Thyroid gland (tissue), 4 donors: ENCODE results near the gene STAT3. TPM values are rescaled to one million over a fixed set of nuclear protein-coding genes. Genes with fewer than 3 reads are reported as not detected.

Source experiments
- DNase-seq, 2 donors: peaks; one replicate each; pipeline ENCODE4 v3.0.0-alpha.2; 2019
- H3K27ac ChIP-seq, 3 donors: fragments of 200-600 bp; sonication (generic); 1 replicate in 2 of 3; 2 replicates in 1 of 3; pipeline ENCODE4 v1.5.1; 2016 to 2019; ENCODE audit warnings: mild to moderate bottlenecking in 1 of 3, moderate library complexity in 1 of 3
- H3K27me3 ChIP-seq: fragments of 200-600 bp; sonication (generic); one replicate; pipeline ENCODE4 v1.5.1; 2019
- H3K36me3 ChIP-seq, 2 donors: fragments of 200-600 bp; sonication (generic); one replicate each; pipeline ENCODE4 v1.5.1; 2016 to 2019
- H3K4me1 ChIP-seq, 2 donors: fragments of 200-600 bp; sonication (generic); one replicate each; pipeline ENCODE4 v1.5.1; 2017 to 2019
- H3K4me3 ChIP-seq, 3 donors: fragments of 200-600 bp; sonication (generic); replicated peaks in 1 of 3; 1 replicate in 2 of 3; 2 replicates in 1 of 3; pipeline ENCODE4 v1.5.1; 2016; ENCODE audit warnings: mild to moderate bottlenecking in 1 of 3
- H3K9me3 ChIP-seq: fragments of 200-600 bp; sonication (generic); one replicate; pipeline ENCODE4 v1.5.1; 2017
- CTCF ChIP-seq, 6 experiments: fragments of 200-600 bp in 3 of 6; fragments of 450-650 bp in 3 of 6; sonication (generic) in 3 of 6; IDR thresholded peaks; one replicate each; pipeline ENCODE4 v1.5.1; 2016 to 2019; ENCODE audit warnings: antibody characterized with exemption in 6 of 6, mild to moderate bottlenecking in 2 of 6, inconsistent platforms in 1 of 6, moderate library complexity in 1 of 6
- POLR2A ChIP-seq, 2 donors: fragments of 450-650 bp; IDR thresholded peaks; one replicate each; pipeline ENCODE4 v1.6.1; 2017; ENCODE audit warnings: antibody characterized with exemption in 2 of 2, mild to moderate bottlenecking in 2 of 2, moderate library complexity in 1 of 2
- WGBS, 2 donors: methylation state at CpG; one replicate each; pipeline ENCODE4 v1.1.5; 2017; 5-methylcytosine and 5-hydroxymethylcytosine counted together
- intact Hi-C: fragments of 100-400 bp; cut with DNase I; formaldehyde crosslinking; loops from one replicate; pipeline ENCODE4 v1.15.1; 2023
- total RNA-seq, 4 donors: library from RNA; depleted of rRNA; stranded (reverse); fragments of >200 nt; gene quantifications; one replicate each; pipeline ENCODE4 v1.2.3, GENCODE V29; 2016

Gene STAT3
- total RNA-seq, 4 donors from 2014 or later: 147 to 292 (median 206) TPM

DNA sequence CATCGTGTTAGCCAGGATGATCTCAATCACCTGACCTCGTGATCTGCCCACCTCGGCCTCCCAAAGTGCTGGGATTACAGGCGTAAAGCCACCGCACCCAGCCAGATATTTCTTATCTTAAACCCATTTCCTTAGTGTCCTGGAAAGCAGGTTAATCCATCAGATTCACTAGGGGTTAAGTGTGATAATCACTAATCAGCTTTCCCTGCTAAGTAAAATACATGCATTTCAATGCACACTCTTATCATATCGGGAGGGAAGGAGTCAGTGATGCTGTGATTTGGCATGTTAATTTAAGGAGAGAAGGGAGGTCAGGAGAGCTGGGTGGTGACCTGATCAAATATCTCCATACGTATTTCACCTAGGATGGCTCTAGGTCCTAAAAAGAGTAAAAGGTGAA lies 29.1 kb downstream of the STAT3 start:
- no peaks in the 10 kb centered on the region for H3K36me3 ChIP-seq
- no peak for DNase-seq
- peaks cover 42 to 74% of the 10 kb centered on the region in 2 donors for H3K4me1 ChIP-seq
- TF ChIP-seq POLR2A (IDR thresholded peaks at IDR 0.05) (no peak), CTCF (IDR thresholded peaks at IDR 0.05) (no peak)
- peak overlapping the region in 1 of 3 donors; percentile 12 for H3K27ac ChIP-seq
- WGBS, 2 donors: 86 to 91% methylated on average over 7 of the region's 7 CpGs
- no peak overlapping the region for H3K4me3 ChIP-seq
- H3K27me3 ChIP-seq: no peaks in the 10 kb centered on the region
- intact Hi-C loops: no loop called here
- no peaks in the 10 kb centered on the region for H3K9me3 ChIP-seq

DNA sequence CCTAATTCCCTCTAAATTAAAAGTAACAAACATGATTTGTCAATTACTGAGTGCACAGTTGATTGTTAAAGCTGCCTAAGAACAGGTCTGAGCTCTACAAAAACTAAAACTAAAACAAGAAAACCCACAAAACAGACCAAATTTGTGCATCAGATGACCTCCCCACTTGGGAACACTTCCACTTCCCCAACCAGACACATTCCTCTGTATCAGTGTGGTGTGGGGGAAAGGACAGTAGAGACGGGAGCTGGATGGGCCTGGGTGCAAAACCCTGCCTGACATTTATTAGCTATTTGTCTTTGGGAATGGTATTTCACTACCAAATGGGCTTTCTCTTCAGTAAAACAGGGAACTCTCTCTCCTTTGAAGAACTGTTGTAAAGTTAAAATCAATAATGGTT lies 29.8 kb downstream of the STAT3 start:
- H3K27ac ChIP-seq: peak overlapping the region in 2 of 3 donors; percentile 5 to 12

GRCh38 chr17:42354956-42355843 lies 33.0 kb downstream of the STAT3 start:
- DNase-seq: no peak
- no peak overlapping the region for H3K4me3 ChIP-seq
- no peaks in the 10 kb centered on the region for H3K36me3 ChIP-seq
- intact Hi-C loops: no loop called here
- peaks cover 33 to 60% of the 10 kb centered on the region in 2 donors for H3K4me1 ChIP-seq
- no peaks in the 10 kb centered on the region for H3K9me3 ChIP-seq
- no peaks in the 10 kb centered on the region for H3K27me3 ChIP-seq
- H3K27ac ChIP-seq: peak overlapping the region; percentile 44 to 61 (median 60)
- 48 to 57% methylated on average over 3 of the region's 3 CpGs for WGBS, 2 donors
- TF ChIP-seq POLR2A (IDR thresholded peaks at IDR 0.05): no peak
- TF ChIP-seq CTCF (IDR thresholded peaks at IDR 0.05): no peak

More for the DNA sequence above, 29.8 kb downstream of the STAT3 start:
- Histone ChIP-seq H3K36me3 (no peaks in the 10 kb centered on the region), H3K4me3 (no peak overlapping the region), H3K4me1 (peaks cover 38 to 71% of the 10 kb centered on the region in 2 donors), H3K27me3 (no peaks in the 10 kb centered on the region), H3K9me3 (no peaks in the 10 kb centered on the region)
- TF ChIP-seq POLR2A (IDR thresholded peaks at IDR 0.05): no peak
- TF ChIP-seq CTCF (IDR thresholded peaks at IDR 0.05): no peak
- no peak for DNase-seq
- intact Hi-C loops: no loop called here
- 78 to 91% methylated on average over 1 of the region's 1 CpG for WGBS, 2 donors

DNA sequence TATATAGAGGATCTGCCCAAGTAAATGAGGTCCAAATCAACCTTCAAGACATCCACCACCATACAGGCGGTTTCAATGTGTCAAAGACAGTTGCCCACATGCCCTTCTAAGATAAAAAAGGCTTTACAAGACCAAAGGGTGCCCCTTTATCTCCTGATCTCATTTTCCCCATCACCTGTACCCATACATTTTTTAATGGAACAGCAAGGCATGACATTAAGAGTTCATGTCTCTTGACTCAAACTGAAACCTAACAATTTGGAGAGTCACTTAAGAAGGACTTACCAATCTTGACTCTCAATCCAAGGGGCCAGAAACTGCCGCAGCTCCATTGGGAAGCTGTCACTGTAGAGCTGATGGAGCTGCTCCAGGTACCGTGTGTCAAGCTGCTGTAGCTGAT lies 40.1 kb downstream of the STAT3 start:
- intact Hi-C loops: loop anchor here (5.0 kb wide), 1 partner anchor 34 kb away; no protein-coding TSS in a partner anchor
- Histone ChIP-seq H3K4me3 (no peak overlapping the region), H3K36me3 (peaks cover 28 to 37% of the 10 kb centered on the region in 2 donors), H3K27ac (peak overlapping the region in 2 of 3 donors; percentile 72 to 94), H3K9me3 (no peaks in the 10 kb centered on the region), H3K27me3 (no peaks in the 10 kb centered on the region), H3K4me1 (peaks cover 45 to 56% of the 10 kb centered on the region in 2 donors)
- no peak for DNase-seq
- TF ChIP-seq CTCF (IDR thresholded peaks at IDR 0.05): no peak
- no peak for TF ChIP-seq POLR2A (IDR thresholded peaks at IDR 0.05)
- WGBS, 2 donors: 80% methylated on average over 3 of the region's 3 CpGs

DNA sequence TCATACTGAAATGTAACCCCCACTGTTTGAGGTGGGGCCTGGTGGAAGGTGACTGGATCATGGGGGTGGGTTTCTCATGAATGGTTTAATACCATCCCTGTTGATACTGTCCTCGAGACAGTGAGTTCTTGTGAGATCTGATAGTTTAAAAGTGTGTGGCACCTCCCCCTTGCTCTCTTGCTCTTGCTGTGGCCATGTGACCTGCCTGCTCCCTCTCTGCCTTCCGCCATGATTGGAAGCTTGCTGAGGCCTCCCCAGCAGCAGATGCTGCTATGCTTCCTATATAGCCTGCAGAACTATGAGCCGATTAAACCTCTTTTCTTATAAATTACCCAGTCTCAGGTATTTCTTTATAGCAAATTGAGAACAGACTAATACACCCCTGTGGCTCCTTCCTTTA lies 40.6 kb downstream of the STAT3 start:
- WGBS, 2 donors: 76 to 92% methylated on average over 3 of the region's 3 CpGs
- no peaks in the 10 kb centered on the region for H3K27me3 ChIP-seq
- no peak overlapping the region for H3K4me3 ChIP-seq
- H3K4me1 ChIP-seq: peaks cover 45 to 52% of the 10 kb centered on the region in 2 donors
- H3K36me3 ChIP-seq: peaks cover 28 to 41% of the 10 kb centered on the region in 2 donors
- H3K9me3 ChIP-seq: no peaks in the 10 kb centered on the region
- DNase-seq: no peak
- no peak for TF ChIP-seq CTCF (IDR thresholded peaks at IDR 0.05)
- no peak for TF ChIP-seq POLR2A (IDR thresholded peaks at IDR 0.05)
- intact Hi-C loops: loop anchor here (5.0 kb wide), 1 partner anchor 35 kb away; no protein-coding TSS in a partner anchor
- peak overlapping the region in 2 of 3 donors; percentile 72 to 94 for H3K27ac ChIP-seq
